PFSK-1 (cell line): Measurements from ENCODE around the gene MGAM2.

Experiments used
- FOXP2 ChIP-seq: optimal IDR thresholded peaks from 2 replicates; pipeline ENCODE3; 2011; ENCODE audit warnings: borderline replicate concordance, control low read depth, inconsistent platforms; ENCODE audit not compliant: insufficient read depth; ENCODE audit errors: extremely low read length, extremely low read depth
- POLR2AphosphoS5 ChIP-seq: IDR thresholded peaks from 2 replicates; pipeline ENCODE4 v1.6.1; 2012; ENCODE audit warnings: low read depth, mild to moderate bottlenecking, control low read depth, low read length, moderate library complexity
- SIN3A ChIP-seq: IDR thresholded peaks from 2 replicates; pipeline ENCODE4 v1.6.1; 2012; ENCODE audit warnings: mild to moderate bottlenecking, low read length, moderate library complexity, borderline replicate concordance; ENCODE audit not compliant: insufficient read depth
- TAF1 ChIP-seq: IDR thresholded peaks from 2 replicates; pipeline ENCODE4 v1.6.1; 2012; ENCODE audit warnings: low read length, control low read depth, borderline replicate concordance; ENCODE audit not compliant: insufficient read depth
- TF ChIP-seq, protein P1 (sequence below), 2 experiments: IDR thresholded peaks; 2 replicates each; pipeline versions ENCODE4 v1.6.1 to v1.8.0; 2011 to 2012; ENCODE audit warnings: low read depth in 2 of 2, low read length in 2 of 2, control low read depth in 1 of 2, inconsistent platforms in 1 of 2, mild to moderate bottlenecking in 1 of 2, moderate library complexity in 1 of 2; ENCODE audit not compliant: insufficient read depth in 1 of 2

Gene MGAM2

DNA sequence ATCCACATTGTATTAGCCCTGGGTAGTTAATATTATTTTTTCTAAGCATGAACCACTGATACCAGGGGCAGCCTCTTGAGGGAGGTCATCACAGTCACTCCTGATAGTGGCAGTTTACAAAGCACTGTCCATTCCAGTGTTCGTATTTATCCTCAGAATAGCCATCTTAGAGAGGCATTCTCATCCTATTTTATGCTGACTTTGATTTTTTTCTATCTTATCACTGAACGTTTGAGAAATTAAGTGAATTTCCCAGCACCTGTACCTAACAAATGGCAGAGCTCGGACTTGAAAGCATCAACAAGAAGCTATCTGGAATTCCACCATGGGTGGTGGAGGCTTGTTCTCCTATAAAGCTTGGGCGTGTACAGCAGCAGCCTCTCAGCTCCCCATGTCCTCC is 26.1 kb upstream of the MGAM2 start:
- TF ChIP-seq POLR2AphosphoS5: no peak
- TF ChIP-seq, protein P1, sequence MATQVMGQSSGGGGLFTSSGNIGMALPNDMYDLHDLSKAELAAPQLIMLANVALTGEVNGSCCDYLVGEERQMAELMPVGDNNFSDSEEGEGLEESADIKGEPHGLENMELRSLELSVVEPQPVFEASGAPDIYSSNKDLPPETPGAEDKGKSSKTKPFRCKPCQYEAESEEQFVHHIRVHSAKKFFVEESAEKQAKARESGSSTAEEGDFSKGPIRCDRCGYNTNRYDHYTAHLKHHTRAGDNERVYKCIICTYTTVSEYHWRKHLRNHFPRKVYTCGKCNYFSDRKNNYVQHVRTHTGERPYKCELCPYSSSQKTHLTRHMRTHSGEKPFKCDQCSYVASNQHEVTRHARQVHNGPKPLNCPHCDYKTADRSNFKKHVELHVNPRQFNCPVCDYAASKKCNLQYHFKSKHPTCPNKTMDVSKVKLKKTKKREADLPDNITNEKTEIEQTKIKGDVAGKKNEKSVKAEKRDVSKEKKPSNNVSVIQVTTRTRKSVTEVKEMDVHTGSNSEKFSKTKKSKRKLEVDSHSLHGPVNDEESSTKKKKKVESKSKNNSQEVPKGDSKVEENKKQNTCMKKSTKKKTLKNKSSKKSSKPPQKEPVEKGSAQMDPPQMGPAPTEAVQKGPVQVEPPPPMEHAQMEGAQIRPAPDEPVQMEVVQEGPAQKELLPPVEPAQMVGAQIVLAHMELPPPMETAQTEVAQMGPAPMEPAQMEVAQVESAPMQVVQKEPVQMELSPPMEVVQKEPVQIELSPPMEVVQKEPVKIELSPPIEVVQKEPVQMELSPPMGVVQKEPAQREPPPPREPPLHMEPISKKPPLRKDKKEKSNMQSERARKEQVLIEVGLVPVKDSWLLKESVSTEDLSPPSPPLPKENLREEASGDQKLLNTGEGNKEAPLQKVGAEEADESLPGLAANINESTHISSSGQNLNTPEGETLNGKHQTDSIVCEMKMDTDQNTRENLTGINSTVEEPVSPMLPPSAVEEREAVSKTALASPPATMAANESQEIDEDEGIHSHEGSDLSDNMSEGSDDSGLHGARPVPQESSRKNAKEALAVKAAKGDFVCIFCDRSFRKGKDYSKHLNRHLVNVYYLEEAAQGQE (IDR thresholded peaks at IDR 0.05; ENCODE audit: insufficient read depth in 1 of 2, low read depth in 2 of 2, low read length in 2 of 2): no peak
- no peak for TF ChIP-seq TAF1
- no peak for TF ChIP-seq FOXP2
- TF ChIP-seq SIN3A: no peak

GRCh38 chr7:142088022-142088714 is 23.4 kb upstream of the MGAM2 start:
- TF ChIP-seq, protein P1 (IDR thresholded peaks at IDR 0.05; ENCODE audit: insufficient read depth in 1 of 2, low read depth in 2 of 2, low read length in 2 of 2): no peak
- no peak for TF ChIP-seq POLR2AphosphoS5

- TF ChIP-seq, protein P1 (IDR thresholded peaks at IDR 0.05; ENCODE audit: insufficient read depth in 1 of 2, low read depth in 2 of 2, low read length in 2 of 2): no peak
- no peak for TF ChIP-seq TAF1
- no peak for TF ChIP-seq SIN3A
- TF ChIP-seq FOXP2: no peak
- TF ChIP-seq POLR2AphosphoS5: no peak
Measured at GRCh38 chr7:142089035-142089434, 22.5 kb upstream of the MGAM2 start.

DNA sequence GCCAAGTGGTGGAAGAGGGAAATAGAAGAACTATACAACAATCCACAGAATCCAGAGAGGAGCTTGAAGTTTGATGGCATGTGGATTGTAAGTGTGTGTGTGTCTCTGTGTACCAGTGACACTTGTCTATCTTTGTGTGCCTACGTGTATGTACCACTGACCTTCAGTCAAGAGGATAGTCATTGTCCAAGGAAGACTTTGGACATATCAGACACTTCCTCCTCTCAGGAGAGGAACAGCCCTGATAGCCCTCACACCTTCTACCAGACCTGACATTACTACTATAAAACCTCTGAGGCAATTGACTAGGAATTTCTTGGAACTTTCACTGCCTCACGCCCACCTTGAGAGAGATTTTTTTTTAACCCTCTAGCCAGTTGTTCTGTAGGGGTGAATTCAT is 19.6 kb upstream of the MGAM2 start:
- TF ChIP-seq TAF1: no peak
- TF ChIP-seq POLR2AphosphoS5: no peak
- TF ChIP-seq, protein P1 (IDR thresholded peaks at IDR 0.05; ENCODE audit: insufficient read depth in 1 of 2, low read depth in 2 of 2, low read length in 2 of 2): no peak
- TF ChIP-seq SIN3A: no peak
- no peak for TF ChIP-seq FOXP2

DNA sequence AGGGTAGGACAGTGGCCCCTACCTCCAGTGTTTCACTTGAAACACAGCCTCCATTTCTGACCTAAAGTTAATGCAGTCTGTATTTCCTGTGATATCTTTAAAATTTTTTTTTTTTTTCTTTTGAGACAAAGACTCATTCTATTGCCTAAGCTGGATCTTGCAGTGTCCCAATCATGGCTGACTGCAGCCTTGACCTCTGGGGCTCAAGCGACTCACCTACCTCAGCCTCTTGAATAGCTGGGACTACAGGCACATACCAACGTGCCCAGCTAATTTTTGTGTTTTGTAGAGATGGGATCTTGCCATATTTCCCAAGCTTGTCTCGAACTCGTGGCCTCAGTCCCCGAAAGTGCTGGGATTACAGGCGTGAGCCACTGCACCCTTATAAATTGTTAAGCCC is 16.7 kb upstream of the MGAM2 start:
- TF ChIP-seq TAF1 (no peak), SIN3A (no peak), POLR2AphosphoS5 (no peak), FOXP2 (no peak)
- TF ChIP-seq, protein P1 (IDR thresholded peaks at IDR 0.05; ENCODE audit: insufficient read depth in 1 of 2, low read depth in 2 of 2, low read length in 2 of 2): no peak
